GM19397 (cell line): ENCODE measurements around the gene SOX21.

Source experiments
- ATAC-seq: cut with Tn5 transposase; IDR thresholded peaks from one replicate; pipeline ENCODE4 v1.9.1; 2021; ENCODE audit warnings: mild to moderate bottlenecking, moderate library complexity; ENCODE audit not compliant: unreplicated experiment

Gene SOX21

GRCh38 chr13:94682229-94682628 is 30.1 kb downstream of the SOX21 start:
- ATAC-seq, result no peak

DNA sequence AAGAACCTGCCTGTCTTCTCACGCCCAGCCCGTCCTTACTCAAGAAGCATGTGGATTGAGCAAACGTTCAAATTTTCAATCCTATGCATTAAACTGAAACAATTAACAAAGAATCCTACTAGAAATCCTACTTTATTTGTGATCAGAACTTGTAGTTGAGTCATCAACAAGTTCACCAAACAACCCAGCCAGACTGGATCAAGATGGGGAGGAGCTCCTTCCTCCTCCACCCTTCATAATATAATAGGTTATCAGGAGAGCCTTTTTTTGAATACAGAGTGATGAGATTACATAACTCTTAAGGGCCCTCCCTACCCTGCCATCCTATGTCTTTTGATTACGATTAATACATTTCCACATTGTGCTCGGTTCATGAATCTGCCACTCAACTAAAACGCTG is 32.7 kb downstream of the SOX21 start:
- ATAC-seq, result no peak

- no peak for ATAC-seq
Measured at GRCh38 chr13:94678845-94679244, 33.5 kb downstream of the SOX21 start.

DNA sequence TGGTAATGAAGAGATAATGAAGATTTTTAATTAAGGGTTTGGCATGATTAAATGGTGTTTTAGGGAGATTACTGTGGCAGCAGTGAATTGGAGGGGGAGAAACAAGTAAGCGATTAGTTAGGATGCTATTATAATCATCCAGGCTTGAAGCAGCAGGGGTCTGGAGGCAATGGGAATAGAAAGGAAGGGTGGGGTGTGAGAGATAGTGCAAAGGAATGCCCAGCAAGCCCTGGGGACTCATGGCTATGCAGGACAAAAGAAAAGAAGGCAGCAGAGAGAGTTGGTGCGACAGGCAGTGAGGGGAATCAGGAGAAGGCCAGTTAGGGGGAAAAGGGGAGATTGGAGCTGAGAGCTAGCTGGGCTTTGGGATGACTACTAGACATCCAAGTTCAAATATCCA is 34.5 kb downstream of the SOX21 start:
- ATAC-seq, result no peak

DNA sequence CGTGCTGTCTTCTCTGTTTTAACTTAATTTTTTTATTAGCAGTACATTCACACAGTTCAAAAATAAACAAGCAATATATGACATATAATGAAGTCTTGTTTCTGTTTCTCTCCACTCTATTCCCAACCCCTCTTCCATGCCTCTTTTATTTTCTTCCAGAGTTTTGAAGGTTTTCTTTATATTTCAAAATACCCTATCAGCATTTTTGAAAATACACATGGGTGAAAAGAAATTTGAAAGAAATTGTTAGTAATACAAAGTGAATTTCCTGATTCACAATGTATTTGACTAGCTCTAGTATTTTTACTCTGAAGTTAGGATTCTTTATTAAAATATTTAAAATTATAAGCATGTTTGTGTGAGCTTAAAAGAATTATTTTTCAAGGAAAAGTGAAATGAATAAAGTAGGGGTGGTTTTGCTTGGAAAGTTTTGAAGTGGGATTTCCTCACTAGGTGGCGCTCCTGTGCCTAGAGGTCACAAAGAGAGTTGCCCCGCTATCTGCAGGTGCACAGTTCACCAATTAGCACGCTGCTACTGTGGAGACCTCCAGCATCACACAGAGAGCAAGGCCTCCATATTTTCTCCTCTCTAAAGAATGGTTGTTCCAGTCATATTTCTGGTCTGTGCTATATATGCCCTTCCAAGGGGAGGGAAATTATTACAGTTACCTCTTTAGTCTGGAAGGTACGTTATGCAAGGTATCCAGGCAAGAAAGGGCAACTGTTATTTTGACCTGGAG is 37.6 kb downstream of the SOX21 start:
- ATAC-seq, result peak; percentile 64

GRCh38 chr13:94673851-94674250 is 38.5 kb downstream of the SOX21 start:
- no peak for ATAC-seq

DNA sequence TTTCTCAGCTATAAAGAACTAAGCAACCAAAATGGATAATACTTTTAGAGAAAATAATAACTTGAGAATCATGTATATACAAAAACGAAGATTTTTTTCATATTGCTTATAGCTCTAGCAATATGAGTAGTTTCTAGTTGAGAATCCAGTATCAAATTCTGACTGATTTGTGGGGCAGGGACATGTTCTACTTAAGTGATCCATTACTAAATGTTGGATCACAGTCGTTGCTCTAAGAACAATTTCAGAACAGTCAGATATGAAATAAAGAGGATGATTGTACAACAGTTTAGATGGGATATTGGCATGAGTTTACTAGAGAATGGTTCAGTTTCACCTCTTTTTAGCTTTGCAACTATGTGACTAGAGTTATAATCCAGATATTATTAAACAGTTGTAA is 39.9 kb downstream of the SOX21 start:
- ATAC-seq, result no peak

DNA sequence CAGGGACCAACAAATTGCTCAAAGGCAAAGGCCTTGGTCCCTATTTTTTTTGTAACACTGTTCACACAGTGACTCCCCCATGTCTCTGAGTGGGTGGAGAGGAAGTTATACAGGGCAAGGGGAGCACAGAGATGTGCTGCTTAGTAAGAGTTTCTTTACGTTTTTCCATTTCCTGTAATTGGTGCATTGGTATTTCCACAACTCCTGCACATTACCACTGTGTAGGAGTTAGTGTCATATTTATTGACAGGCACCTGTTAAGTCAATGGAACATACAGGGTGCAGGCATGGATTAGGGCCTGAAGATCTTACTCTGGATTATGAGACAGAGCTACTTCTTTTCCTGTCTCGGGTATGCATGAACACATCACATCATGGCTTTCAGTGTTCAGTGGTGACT is 45.2 kb downstream of the SOX21 start:
- no peak for ATAC-seq

DNA sequence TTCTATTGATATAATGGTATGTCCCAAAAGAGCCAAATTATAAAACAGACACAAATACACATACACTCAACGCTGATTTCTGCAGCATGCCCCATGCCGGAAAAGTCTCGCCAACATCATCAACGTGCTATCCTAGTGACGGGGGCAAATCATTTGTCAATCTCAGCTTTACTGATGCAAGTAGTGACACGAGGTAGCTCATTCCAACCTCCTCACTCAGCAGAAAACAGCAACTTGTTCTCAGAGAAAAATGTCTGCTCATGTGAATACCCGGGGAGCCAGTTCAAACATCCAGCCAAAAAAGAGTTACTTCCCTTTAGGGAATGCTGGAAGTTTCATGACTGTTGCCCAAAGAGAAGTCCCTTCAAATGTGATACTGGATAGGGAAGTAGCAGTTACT is 46.3 kb downstream of the SOX21 start:
- no peak for ATAC-seq

DNA sequence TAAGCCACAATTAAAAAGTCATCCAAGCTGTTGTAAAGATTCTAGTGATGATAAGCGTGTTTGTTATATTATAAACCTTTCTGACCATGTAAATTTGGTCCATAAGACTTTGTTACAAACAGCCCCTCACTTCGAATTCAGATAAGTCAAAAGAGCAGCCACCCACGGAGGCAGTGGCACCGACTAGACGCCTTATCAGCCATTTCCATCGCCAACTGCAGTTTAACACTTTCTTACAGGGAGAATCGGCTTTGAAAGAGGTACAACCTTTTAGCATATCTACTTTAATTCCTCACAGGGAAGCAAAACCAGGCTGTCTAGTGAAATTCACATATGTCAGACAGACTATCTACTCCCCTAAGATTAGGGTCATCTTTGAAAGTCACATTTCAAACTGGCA is 47.5 kb downstream of the SOX21 start:
- ATAC-seq, result no peak

DNA sequence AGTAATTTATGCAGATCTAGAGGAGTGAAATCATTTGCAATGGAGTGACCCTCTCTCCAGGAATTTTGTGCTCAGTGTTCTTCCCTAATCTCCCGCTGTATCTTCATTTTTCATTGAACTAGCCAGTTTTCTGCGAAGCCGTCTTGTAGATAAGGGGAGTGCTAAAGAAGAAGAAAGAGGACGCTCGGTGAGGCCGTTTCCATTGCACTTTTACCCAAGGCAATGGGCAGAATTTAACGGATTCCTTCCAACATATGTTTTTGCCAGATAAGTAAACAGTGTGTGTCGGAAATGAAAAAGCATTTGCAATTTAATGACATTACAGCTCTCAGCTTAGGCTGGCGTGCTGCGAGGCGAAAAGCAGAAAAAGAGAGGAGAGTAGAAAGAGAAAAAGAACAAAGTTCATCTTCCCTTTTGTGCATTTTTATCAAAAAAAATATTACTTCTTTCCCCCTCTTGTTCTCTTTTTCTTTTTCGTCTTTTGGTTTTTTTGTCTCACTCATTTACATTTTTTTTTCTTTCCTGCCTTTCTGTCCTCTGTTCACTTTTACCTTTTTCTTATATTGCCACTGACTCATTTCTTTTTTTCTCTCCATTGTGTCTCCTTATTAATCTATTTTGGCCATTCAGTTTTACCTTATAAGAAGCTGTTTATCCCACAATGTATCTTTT is 49.9 kb downstream of the SOX21 start:
- ATAC-seq, result no peak

DNA sequence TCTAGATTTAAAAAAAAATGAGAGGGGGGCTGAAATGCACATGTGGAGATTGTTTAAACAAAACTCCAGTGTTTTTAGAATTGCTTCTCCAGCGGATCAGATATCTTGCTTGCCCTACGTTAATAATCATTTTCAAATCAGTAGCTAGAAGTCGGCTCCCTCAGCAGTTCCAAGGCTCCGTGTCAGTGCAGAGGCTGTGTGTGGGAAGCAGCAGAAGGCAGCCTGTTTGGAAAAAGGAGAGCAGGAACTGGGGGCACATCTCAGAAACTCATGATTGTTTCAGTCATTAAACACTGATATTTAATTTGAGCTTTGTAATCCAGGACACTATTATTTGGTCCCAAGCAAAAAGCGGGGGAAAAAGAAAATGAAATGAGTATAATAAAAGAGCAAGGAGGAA is 50.9 kb downstream of the SOX21 start:
- no peak for ATAC-seq

DNA sequence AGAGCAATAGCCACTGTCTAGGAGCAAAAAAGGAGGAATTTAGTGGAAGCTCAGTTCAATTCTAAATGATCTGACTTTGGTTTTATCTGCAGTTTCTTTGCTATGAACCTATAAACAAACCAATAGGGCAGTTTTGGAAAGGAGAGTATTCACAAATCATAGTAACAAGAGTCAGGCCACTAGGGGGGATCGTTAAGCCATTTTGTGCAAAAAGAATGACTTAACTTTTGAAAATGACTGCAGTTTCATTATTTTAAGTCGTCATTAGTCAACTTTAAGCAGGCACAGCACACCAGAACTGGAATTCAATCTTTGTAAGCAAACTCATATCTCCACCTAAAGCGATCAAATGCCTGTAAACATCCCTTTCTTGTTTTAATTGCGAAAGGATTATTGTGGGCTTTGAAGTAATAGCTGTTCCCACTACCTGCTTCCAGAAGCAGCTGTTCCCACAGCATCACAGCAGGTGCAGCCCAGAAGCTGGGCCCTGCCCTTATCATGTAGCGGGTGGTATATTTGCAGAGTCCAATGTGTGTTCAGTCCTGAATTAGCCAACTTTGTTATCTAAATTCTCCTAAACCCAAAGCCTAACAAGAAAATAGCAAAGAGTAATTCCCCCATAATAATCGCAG is 51.5 kb downstream of the SOX21 start:
- no peak for ATAC-seq
